Left colon (tissue), 2 donors: ENCODE data around the gene AMMECR1. TPM values are rescaled to one million over a fixed set of nuclear protein-coding genes. Genes with fewer than 3 reads are reported as not detected.

ENCODE experiments used
- ATAC-seq: fragments of 200-7000 bp; cut with Tn5 transposase; one replicate; pipeline ENCODE4 v1.9.1; 2020; ENCODE audit warnings: mild to moderate bottlenecking, moderate library complexity
- DNase-seq, 2 donors: peaks; one replicate each; pipeline ENCODE4 v3.0.0-alpha.2; 2020
- intact Hi-C, 2 donors: fragments of 100-400 bp; cut with DNase I in 1 of 2; cut with micrococcal nuclease in 1 of 2; formaldehyde crosslinking; loops; one replicate each; pipeline versions ENCODE4 v1.11.2 to v1.14.0; 2022; cut with DNase I, micrococcal nuclease
- total RNA-seq, 2 donors: library from RNA; stranded (reverse); fragmentation: NEBNext Ultra II Directional; extraction: Animal tissue kit (Norgen Biotek cat#: 25700); gene quantifications; one replicate each; pipeline ENCODE4 v1.2.1, GENCODE V29; 2021
- donor health status: DM: no; HTN: no; CAD: no.
- donor health status: DM: yes; HTN: yes; CAD: no.

AMMECR1 gene
- total RNA-seq, 2 donors from 2014 or later, result 7.5 to 9.7 TPM

GRCh38 chrX:110222497-110223257 lies 95.2 kb downstream of the AMMECR1 start:
- ATAC-seq (no peak), DNase-seq (no peak)
- intact Hi-C loops, result no loop called here

DNA sequence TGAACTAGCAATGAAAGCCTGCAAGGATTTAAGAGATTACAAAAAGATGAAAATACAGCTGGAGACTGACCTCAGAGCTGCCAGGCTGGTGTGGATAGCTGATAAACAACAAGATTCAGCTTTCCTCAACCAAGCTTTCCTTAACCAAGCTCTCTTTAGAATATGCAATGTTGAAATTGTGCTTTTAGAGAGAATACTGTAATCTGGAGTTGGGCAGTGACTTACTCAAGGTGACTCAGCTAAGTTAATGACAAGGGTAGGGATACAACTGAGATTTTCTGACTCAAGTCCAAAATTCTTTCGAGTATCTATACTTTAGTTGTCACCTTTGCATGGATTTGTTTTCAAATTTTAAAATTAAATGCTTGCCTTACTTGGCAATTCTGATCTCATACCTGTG lies 98.0 kb downstream of the AMMECR1 start:
- ATAC-seq (no peak), DNase-seq (no peak)
- intact Hi-C loops, result no loop called here

GRCh38 chrX:110218591-110218990 lies 99.3 kb downstream of the AMMECR1 start:
- ATAC-seq (no peak), DNase-seq (no peak)
- intact Hi-C loops, result no loop called here

- intact Hi-C loops, result no loop called here
- no peak for DNase-seq
- ATAC-seq, result no peak
These were observed 101.9 kb downstream of the AMMECR1 start for GRCh38 chrX:110216027-110216426.

DNA sequence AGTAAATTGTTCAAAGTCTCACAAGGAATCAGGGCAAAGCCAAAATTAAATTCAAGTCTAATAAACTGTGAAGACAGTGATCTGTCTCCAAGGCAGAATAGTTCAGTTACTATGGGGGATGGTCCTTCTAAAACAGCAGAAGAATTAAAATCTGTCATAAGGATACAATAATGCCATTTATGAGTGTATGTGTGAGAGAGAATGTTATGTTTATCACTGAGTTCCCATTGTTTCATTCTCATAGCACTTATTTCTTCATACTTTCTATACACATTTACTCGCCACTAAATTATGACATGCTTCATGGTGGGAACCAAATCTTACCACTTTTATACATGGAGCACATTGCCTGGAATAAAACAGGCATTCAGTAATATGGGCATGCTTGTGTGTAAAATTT lies 102.5 kb downstream of the AMMECR1 start:
- intact Hi-C loops, result no loop called here
- no peak for DNase-seq
- ATAC-seq, result no peak

- ATAC-seq, result peak; percentile 77
- intact Hi-C loops, result no loop called here
These were observed 103.2 kb downstream of the AMMECR1 start for GRCh38 chrX:110214684-110215083.

GRCh38 chrX:110213183-110213582 lies 104.7 kb downstream of the AMMECR1 start:
- no peak for DNase-seq

More at GRCh38 chrX:110214684-110215083, 103.2 kb downstream of the AMMECR1 start:
- no peak for DNase-seq

DNA sequence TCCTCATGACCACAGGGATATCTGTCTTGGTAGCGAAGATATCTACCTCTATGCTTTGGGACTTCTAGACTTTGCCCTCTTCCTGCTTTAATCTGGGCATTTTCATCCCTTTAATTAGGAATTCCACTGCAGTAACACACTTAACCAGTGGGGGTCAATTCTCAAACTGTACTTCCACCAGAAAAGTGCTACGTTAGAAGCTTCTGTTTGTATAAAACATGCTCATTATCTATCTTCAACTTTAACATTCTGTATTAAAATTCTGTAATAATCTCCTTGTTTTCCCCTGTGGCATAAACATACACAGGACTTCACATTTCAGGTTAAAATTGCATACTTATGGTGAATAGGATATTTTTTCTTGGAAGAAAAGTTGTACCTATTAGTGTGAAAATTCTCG lies 105.6 kb downstream of the AMMECR1 start:
- intact Hi-C loops, result no loop called here
- no peak for DNase-seq
- ATAC-seq, result no peak

More at GRCh38 chrX:110213183-110213582, 104.7 kb downstream of the AMMECR1 start:
- intact Hi-C loops, result no loop called here
- no peak for ATAC-seq

DNA sequence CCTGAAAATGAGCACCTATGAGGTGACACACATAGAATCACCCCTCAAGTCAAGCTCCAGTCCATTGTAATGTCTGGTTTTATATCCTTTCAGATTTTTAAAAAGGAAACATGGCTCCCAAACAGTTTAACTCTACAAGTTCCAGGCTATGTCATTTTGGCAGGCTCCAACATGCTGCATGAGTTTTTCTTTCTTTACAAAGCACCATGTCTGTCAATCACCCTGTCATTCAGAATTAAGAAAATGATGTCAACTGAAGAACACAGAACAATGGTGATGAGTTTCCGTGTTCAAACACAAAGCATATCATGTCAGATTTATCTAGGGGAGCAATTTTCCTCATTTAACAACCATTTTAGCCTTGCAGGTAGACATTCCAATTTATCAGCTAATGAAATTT lies 106.5 kb downstream of the AMMECR1 start:
- no peak for ATAC-seq
- intact Hi-C loops, result no loop called here
- no peak for DNase-seq

DNA sequence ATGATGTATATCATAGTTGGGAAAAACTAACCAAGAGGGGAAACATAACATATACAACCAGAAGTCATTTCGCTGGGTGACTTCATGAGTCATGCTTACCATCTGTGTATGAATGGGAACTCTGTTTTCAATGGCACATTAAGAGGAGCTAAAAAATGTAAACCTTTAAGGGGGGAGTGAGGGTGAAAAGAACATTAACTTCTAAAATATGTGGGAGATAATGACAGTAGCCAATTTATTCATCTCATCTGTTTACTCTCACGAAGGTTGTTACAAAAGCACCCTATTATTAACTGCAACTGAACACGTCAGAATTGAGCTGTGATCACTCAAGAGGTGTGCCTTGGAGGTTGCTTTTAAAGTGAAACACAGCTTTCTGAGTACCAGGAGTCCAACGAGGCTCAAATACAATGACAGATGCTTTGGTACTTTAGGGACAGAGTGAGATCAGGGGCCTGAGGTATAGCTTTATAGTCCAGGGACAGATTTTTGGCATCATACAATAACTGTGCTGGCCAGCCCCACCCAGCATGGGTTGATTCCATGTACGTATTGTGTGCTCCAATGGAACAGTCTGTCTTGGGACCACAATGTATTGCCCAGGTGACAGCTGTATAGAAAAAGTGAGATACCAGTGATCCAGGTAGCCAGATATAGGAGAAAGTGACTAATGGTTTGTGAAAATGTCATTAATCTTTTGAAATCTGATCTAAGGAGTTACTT lies 107.3 kb downstream of the AMMECR1 start:
- intact Hi-C loops, result no loop called here
- no peak for DNase-seq
- no peak for ATAC-seq

DNA sequence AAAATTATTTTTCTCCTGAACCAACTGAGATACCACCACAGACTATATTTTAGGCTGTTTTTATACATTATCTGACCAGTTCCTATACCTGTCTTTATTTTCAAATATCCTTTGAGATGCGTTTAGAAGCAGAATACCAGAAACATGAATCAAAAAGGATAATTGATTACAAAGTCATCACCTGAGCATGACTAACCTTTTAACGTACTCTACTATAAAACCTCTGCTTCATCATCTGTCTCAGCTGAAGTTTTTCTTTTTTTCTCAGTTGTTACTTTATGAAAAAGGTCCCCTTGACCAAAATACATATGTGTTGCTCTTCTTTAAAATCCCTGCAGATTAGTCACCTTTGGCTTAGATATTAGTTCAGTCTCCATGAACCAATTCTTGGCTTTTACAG lies 109.8 kb downstream of the AMMECR1 start:
- ATAC-seq, result no peak
- no peak for DNase-seq
- intact Hi-C loops, result no loop called here

- DNase-seq (no peak), ATAC-seq (no peak)
- intact Hi-C loops, result no loop called here
These were observed 112.9 kb downstream of the AMMECR1 start for GRCh38 chrX:110204986-110205385.

DNA sequence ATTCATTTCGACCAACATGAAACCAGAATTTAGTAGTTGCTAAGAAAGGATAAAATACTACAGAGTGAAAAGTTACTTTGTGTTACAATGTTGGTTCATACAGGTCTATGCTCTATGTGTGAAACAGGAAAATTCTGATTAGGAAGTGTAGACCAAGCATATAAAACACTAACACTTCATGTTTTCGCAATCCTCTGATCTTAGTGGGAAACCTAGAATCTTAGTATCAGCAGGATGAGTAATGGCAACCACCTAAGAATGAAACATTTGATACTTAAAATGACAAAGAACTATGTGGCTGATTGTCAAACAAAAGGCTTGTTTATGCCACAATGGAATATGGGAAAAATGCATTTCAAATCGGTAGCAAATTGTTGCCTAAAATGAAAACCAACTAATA lies 116.1 kb downstream of the AMMECR1 start:
- no peak for ATAC-seq
- intact Hi-C loops, result no loop called here

DNA sequence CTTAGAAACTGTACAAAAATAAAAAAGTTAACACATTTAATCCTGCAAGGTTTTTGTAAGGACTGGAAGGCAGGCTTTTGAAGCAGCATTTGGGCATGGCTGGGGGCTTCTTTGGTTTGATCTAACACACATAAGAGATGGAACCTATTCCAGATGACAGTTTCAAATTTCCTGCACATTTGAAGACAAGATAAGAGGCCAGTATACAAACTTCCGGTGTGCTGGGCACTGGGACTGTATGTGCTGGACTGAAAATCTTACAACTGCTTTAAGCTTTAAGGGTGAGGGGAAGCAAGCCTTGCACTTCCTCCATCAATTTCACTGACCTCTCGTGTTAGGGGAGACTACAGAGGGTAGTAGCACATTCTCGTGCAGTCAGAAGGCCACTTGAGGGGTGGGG lies 122.9 kb downstream of the AMMECR1 start:
- ATAC-seq (no peak), DNase-seq (no peak)
- intact Hi-C loops, result no loop called here

More for the DNA sequence above, 116.1 kb downstream of the AMMECR1 start:
- no peak for DNase-seq

- intact Hi-C loops, result no loop called here
- no peak for DNase-seq
- no peak for ATAC-seq
These were observed 125.4 kb downstream of the AMMECR1 start for GRCh38 chrX:110192516-110192915.

- intact Hi-C loops, result no loop called here
- DNase-seq (no peak), ATAC-seq (no peak)
These were observed 129.0 kb downstream of the AMMECR1 start for GRCh38 chrX:110188701-110189558.

GRCh38 chrX:110183314-110183713 lies 134.6 kb downstream of the AMMECR1 start:
- ATAC-seq, result no peak
- DNase-seq, result no peak
- intact Hi-C loops, result no loop called here

DNA sequence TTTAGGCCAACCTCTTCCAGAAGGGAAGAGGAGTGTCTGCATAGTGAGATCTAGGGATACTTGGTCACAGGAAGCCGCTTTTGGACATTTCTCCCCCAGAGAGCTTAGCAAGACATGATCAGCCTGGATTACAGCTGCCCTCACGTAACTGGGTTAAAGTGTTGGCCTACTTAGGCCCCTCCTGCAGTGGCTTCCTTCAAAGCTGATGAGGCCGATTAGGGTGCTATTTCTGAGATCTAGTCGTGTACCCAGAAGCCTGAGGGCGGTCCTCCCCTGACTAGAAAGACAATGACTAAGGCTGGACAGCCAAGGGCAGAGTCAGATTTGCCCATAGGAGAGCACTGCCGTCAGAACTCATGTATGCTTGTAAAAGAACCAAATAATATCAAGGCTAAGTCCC lies 135.0 kb downstream of the AMMECR1 start:
- DNase-seq (no peak), ATAC-seq (no peak)
- intact Hi-C loops, result no loop called here

DNA sequence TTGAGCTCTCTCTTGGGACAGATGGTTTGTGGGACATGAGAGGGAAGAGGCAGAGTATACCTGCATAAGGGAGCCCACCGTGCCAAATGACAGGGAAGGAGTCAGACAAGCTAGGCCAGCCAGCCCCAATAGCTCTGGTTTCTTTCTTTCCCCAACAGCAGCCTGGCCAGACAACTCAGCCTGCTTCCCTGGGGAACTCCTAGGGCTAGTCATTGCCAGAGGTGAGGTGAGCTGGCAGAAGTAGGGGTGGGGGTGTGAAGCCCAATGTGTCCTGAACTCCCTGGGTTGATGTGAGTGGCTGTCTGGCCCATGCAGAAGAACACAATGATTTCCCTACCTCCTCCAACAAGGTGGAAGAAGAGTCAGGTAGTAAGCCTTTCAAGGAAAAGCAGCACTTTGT lies 135.5 kb downstream of the AMMECR1 start:
- ATAC-seq, result no peak
- intact Hi-C loops, result no loop called here
- no peak for DNase-seq
